SIG-M5 (cell line): ENCODE measurements around the gene AFF3.

Experiments
- DNase-seq: peaks from one replicate; lab custom pipeline; 2025; lab: John Stamatoyannopoulos, UW

AFF3 gene

GRCh38 chr2:99636144-99637034 lies 506.0 kb downstream of the AFF3 start:
- no peak for DNase-seq

GRCh38 chr2:99635710-99636109 lies 506.7 kb downstream of the AFF3 start:
- no peak for DNase-seq

GRCh38 chr2:99634234-99634633 lies 508.2 kb downstream of the AFF3 start:
- no peak for DNase-seq

- no peak for DNase-seq
Observed at GRCh38 chr2:99631700-99632099, 510.7 kb downstream of the AFF3 start.

- DNase-seq, result no peak
Observed at GRCh38 chr2:99629320-99629719, 513.1 kb downstream of the AFF3 start.

- DNase-seq, result no peak
Observed at GRCh38 chr2:99626158-99626557, 516.2 kb downstream of the AFF3 start.

GRCh38 chr2:99624677-99625076 lies 517.7 kb downstream of the AFF3 start:
- DNase-seq, result no peak

GRCh38 chr2:99623613-99624012 lies 518.8 kb downstream of the AFF3 start:
- DNase-seq, result no peak

GRCh38 chr2:99623035-99623434 lies 519.4 kb downstream of the AFF3 start:
- no peak for DNase-seq

- DNase-seq, result no peak
Observed at GRCh38 chr2:99622534-99622933, 519.9 kb downstream of the AFF3 start.

- DNase-seq, result no peak
Observed at GRCh38 chr2:99621774-99622173, 520.6 kb downstream of the AFF3 start.

GRCh38 chr2:99621106-99621505 lies 521.3 kb downstream of the AFF3 start:
- DNase-seq, result no peak

- no peak for DNase-seq
Observed at GRCh38 chr2:99619151-99619550, 523.2 kb downstream of the AFF3 start.

GRCh38 chr2:99618579-99619097 lies 523.8 kb downstream of the AFF3 start:
- DNase-seq, result no peak

- DNase-seq, result no peak
Observed at GRCh38 chr2:99617811-99618210, 524.6 kb downstream of the AFF3 start.

- DNase-seq, result no peak
Observed at GRCh38 chr2:99615247-99615771, 527.1 kb downstream of the AFF3 start.

- DNase-seq, result no peak
Observed at GRCh38 chr2:99613980-99614379, 528.4 kb downstream of the AFF3 start.

- DNase-seq, result no peak
Observed at GRCh38 chr2:99611786-99612185, 530.6 kb downstream of the AFF3 start.

- no peak for DNase-seq
Observed at GRCh38 chr2:99611034-99611433, 531.4 kb downstream of the AFF3 start.

GRCh38 chr2:99609851-99610381 lies 532.5 kb downstream of the AFF3 start:
- DNase-seq, result no peak

GRCh38 chr2:99608861-99609260 lies 533.5 kb downstream of the AFF3 start:
- DNase-seq, result no peak

- no peak for DNase-seq
Observed at GRCh38 chr2:99607861-99608491, 534.4 kb downstream of the AFF3 start.

GRCh38 chr2:99607454-99607853 lies 534.9 kb downstream of the AFF3 start:
- DNase-seq, result no peak
